ENCODE measurements around the gene KRT83. TPM values are rescaled to one million over a fixed set of nuclear protein-coding genes. Genes with fewer than 3 reads are reported as not detected.
"Not testable (repeated sequence)": the region's sequence is repeated elsewhere in the genome, so short reads cannot be mapped to it uniquely, and the experiment has no call there.

KRT83 gene
- total RNA-seq, 2 donors from 2014 or later: 0.74 TPM; not detected in 1

DNA sequence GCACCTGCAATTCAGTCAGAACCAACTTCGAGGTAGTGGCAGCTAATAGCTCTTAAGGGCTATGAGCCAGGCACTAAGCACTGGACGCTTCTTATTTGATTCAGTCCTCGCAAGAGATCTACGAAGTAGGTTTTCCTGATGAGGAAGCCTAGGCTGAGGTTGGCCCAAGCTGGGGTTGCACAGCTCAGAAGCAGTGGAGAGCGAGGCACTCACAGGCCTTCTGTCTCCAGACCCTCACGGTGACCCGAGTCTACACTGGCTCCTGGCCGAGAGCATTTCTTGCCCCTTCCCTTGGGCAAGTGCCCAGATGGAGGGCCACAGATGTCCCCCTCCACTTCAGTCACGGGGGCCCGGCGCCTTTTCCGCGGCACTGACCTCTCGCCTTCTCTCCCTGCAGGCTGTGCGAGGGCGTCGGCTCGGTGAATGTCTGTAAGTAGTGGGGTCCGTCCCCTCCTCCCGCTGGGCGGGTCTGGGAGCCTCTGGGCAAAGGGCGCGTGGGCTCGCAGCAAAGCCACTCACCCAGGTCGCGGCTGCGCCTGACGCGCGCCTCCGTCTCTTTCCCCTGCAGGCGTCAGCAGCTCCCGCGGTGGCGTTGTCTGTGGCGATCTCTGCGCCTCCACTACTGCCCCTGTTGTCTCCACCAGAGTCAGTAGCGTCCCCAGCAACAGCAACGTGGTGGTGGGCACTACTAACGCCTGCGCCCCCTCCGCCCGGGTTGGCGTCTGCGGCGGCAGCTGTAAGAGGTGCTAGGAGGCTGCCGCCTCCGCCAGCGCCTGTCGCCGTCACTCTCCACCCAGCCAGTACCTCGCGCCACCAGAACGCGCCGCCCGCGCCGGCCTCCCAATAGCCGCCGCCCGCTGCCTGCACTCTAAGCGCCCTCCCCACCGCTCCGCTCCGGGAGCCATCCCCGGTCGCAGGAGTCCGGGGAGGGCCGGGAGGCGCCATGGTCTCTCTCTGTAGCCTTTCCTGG is 13.1 kb downstream of the KRT83 start:
- peak; percentile 51 for TF ChIP-seq POLR2A (IDR thresholded peaks at IDR 0.05)
- TF ChIP-seq POLR2AphosphoS5 (IDR thresholded peaks at IDR 0.05): peak; percentile 27
- TF ChIP-seq, protein P1, sequence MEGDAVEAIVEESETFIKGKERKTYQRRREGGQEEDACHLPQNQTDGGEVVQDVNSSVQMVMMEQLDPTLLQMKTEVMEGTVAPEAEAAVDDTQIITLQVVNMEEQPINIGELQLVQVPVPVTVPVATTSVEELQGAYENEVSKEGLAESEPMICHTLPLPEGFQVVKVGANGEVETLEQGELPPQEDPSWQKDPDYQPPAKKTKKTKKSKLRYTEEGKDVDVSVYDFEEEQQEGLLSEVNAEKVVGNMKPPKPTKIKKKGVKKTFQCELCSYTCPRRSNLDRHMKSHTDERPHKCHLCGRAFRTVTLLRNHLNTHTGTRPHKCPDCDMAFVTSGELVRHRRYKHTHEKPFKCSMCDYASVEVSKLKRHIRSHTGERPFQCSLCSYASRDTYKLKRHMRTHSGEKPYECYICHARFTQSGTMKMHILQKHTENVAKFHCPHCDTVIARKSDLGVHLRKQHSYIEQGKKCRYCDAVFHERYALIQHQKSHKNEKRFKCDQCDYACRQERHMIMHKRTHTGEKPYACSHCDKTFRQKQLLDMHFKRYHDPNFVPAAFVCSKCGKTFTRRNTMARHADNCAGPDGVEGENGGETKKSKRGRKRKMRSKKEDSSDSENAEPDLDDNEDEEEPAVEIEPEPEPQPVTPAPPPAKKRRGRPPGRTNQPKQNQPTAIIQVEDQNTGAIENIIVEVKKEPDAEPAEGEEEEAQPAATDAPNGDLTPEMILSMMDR (IDR thresholded peaks at IDR 0.05): peak in 2 of 4 experiments; percentile 51 to 56
- Histone ChIP-seq H3K9me3 (no peaks in the 10 kb centered on the region), H3K4me1 (replicated peaks) (peaks cover 5% of the 10 kb centered on the region), H3K4me3 (peak overlapping the region; percentile 27 to 31), H3K27me3 (replicated peaks; ENCODE audit: insufficient read depth) (peaks cover 2% of the 10 kb centered on the region), H3K36me3 (no peaks in the 10 kb centered on the region), H3K27ac (peak overlapping the region in 1 of 2 donors; percentile 43)
- peak; percentile 60 for DNase-seq (ENCODE audit: low spot score)
- intact Hi-C loops (cut with DNase I): no loop called here
- WGBS: 10% methylated on average over 69 of the region's 71 CpGs

DNA sequence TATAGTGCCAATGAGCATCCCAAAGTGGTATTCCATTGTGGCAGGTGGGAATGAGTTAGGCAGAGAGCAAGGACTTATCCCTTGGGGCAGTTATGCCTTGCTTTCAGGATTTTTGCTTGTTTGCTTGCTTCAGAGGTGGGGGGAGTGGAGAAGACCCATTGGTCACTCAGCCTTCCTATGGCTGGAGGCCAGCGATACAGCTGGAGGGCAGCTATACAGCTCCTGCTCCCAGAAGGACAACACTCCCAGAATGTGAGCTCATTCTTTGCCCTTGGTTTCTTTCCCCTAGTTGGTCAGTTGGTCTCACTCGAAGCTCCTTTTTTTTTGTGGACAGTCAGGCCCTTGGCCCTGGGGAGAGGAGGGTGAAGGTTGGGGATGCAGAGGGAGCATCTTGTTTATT is 14.5 kb downstream of the KRT83 start:
- no peaks in the 10 kb centered on the region for H3K36me3 ChIP-seq
- H3K9me3 ChIP-seq: no peaks in the 10 kb centered on the region
- intact Hi-C loops (cut with DNase I): no loop called here
- no peak overlapping the region for H3K4me3 ChIP-seq
- no peak overlapping the region for H3K27ac ChIP-seq
- peaks cover 5% of the 10 kb centered on the region for H3K4me1 ChIP-seq (replicated peaks)
- TF ChIP-seq POLR2A (IDR thresholded peaks at IDR 0.05) (no peak), POLR2AphosphoS5 (IDR thresholded peaks at IDR 0.05) (no peak)
- TF ChIP-seq, protein P1 (IDR thresholded peaks at IDR 0.05): no peak
- DNase-seq (ENCODE audit: low spot score): no peak
- WGBS: 94% methylated on average over 2 of the region's 2 CpGs
- peaks cover 2% of the 10 kb centered on the region for H3K27me3 ChIP-seq (replicated peaks; ENCODE audit: insufficient read depth)

DNA sequence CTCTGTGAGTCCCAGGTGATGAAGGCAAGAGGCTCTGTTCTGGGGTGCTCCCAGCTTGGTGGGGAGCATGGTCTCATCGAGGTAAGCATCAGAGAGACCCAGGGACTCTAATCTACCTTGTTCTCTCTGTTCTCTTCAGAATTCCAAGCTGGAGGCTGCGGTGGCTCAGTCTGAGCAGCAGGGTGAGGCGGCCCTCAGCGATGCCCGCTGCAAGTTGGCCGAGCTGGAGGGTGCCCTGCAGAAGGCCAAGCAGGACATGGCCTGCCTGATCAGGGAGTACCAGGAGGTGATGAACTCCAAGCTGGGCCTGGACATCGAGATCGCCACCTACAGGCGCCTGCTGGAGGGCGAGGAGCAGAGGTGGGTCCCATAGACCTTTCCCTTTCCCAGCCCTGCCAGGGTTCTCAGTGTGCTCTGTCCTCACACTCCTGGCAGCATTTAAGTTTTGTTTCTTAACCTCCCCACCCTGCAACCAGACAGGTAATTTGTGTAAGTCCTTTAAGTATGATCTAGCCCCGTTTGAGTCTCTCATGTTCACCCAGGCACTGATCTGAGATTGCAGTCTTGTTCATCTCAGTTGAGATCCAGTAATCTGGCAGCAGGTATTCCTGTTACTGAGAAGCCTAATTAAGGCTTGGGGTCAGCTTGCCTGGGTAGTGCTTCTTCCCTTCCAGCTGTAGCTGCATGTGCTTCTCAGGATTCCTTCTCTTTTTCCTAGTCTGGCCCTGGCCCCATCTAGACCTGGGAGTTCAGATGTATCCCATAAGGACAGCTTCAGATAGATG is 15.1 kb downstream of the KRT83 start:
- intact Hi-C loops (cut with DNase I): no loop called here
- Histone ChIP-seq H3K27ac (no peak overlapping the region), H3K4me3 (no peak overlapping the region), H3K27me3 (replicated peaks; ENCODE audit: insufficient read depth) (peaks cover 2% of the 10 kb centered on the region), H3K36me3 (no peaks in the 10 kb centered on the region), H3K4me1 (replicated peaks) (peaks cover 5% of the 10 kb centered on the region), H3K9me3 (no peaks in the 10 kb centered on the region)
- no peak for TF ChIP-seq POLR2A (IDR thresholded peaks at IDR 0.05)
- TF ChIP-seq, protein P1 (IDR thresholded peaks at IDR 0.05): peak in 2 of 4 experiments; percentile 24 to 35
- WGBS: 84% methylated on average over 11 of the region's 11 CpGs
- DNase-seq (ENCODE audit: low spot score): no peak

DNA sequence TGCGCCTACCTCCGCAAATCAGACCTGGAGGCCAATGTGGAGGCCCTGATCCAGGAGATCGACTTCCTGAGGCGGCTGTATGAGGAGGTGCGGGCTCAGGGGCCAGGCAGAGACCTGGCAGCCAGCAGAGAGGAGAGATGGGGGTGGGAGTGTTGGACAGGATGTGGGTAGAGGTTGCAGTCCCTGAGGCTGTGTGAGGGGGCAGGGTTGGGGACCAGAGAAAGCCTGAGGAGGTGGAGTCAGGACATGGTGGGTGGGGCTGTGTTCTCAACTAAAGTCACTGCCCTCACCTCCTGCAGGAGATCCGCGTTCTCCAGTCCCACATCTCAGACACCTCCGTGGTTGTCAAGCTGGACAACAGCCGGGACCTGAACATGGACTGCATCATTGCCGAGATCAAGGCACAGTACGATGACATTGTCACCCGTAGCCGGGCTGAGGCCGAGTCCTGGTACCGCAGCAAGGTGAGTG is 16.2 kb downstream of the KRT83 start:
- H3K36me3 ChIP-seq; intact Hi-C loops (cut with DNase I); H3K27ac ChIP-seq; DNase-seq (ENCODE audit: low spot score); H3K27me3 ChIP-seq (replicated peaks; ENCODE audit: insufficient read depth); H3K9me3 ChIP-seq; H3K4me1 ChIP-seq (replicated peaks); H3K4me3 ChIP-seq: not testable (repeated sequence)
- WGBS: 90% methylated on average over 15 of the region's 15 CpGs

DNA sequence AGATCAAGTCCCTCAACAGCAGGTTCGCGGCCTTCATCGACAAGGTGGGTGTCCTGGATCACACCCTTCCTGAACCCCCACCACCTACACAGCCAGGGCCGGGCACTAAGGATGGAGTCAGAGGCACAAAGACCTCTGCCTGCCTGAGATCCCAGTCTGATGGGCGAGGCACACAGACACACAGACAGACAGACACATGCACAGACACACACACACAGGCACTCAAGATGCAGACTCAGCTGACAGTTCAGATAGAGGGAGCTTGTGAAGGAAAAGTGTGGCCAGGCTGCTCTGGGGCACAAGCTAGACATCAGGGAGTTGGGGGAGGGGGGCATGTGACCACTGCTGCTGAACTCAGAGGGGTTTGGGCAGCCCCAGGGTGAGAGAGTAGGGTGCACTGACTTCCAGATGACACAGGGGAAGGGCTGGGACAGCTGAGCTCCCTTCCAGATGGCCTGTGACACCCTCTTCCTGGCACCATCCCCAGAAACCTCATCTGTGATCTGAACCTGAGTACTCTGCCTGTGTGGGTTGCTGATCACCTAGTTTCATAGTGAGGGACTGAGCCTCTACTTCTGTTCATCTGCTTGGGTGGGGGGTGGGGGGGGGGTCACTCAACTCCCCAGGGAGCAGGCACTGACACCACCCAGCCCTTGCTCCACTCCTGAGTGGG is 18.8 kb downstream of the KRT83 start:
- no CpG with 5 or more reads among the region's 5 CpGs for WGBS
- H3K27ac ChIP-seq; H3K27me3 ChIP-seq (replicated peaks; ENCODE audit: insufficient read depth); H3K9me3 ChIP-seq; H3K4me1 ChIP-seq (replicated peaks); H3K36me3 ChIP-seq; DNase-seq (ENCODE audit: low spot score); intact Hi-C loops (cut with DNase I); H3K4me3 ChIP-seq: not testable (repeated sequence)

DNA sequence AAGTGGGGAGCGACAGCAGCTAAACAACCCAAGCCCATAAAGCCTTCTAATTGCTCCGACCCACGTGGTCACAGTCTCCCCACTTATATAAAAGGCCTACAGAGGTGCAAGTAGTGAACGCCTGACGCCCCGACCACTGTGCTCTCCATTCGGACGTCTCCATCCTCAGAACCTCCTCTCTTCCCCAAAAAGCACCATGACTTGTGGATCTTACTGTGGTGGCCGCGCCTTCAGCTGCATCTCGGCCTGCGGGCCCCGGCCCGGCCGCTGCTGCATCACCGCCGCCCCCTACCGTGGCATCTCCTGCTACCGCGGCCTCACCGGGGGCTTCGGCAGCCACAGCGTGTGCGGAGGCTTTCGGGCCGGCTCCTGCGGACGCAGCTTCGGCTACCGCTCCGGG is 19.5 kb downstream of the KRT83 start:
- H3K4me3 ChIP-seq; H3K4me1 ChIP-seq (replicated peaks); H3K36me3 ChIP-seq; H3K27ac ChIP-seq; intact Hi-C loops (cut with DNase I); H3K9me3 ChIP-seq; DNase-seq (ENCODE audit: low spot score); H3K27me3 ChIP-seq (replicated peaks; ENCODE audit: insufficient read depth): not testable (repeated sequence)
- WGBS: 75% methylated on average over 11 of the region's 31 CpGs

Data from prostate gland (tissue), 2 donors.